GM23338 (cell line): ENCODE data around the gene CGA.

Experiments used
- CREB1 ChIP-seq: fragments of 250-450 bp; sonication (Bioruptor Pico); IDR thresholded peaks from 2 replicates; pipeline ENCODE4 v1.5.0; 2020; ENCODE audit warnings: low read depth, mild to moderate bottlenecking, moderate library complexity
- CTCF ChIP-seq, 2 experiments: fragments of 200-600 bp in 1 of 2; sonication (generic) in 1 of 2; conservative IDR thresholded peaks; 2 replicates each; pipeline versions ENCODE4 v1.5.1 to v1.6.1; 2016 to 2017; ENCODE audit warnings: antibody characterized with exemption in 2 of 2, low read depth in 2 of 2, mild to moderate bottlenecking in 2 of 2, moderate library complexity in 1 of 2
- EZH2 ChIP-seq: fragments of 200-600 bp; sonication (generic); IDR thresholded peaks from one replicate; pipeline ENCODE4 v1.8.0; 2017; ENCODE audit warnings: antibody characterized with exemption, mild to moderate bottlenecking, low read depth; ENCODE audit not compliant: unreplicated experiment
- EZH2phosphoT487 ChIP-seq: fragments of 200-600 bp; sonication (generic); IDR thresholded peaks from one replicate; pipeline ENCODE4 v1.8.1; 2018; ENCODE audit warnings: antibody characterized with exemption; ENCODE audit not compliant: unreplicated experiment
- JUNB ChIP-seq: IDR thresholded peaks from one replicate; pipeline ENCODE4 v1.6.1; 2016; ENCODE audit warnings: antibody characterized with exemption; ENCODE audit not compliant: unreplicated experiment
- POLR2AphosphoS5 ChIP-seq: IDR thresholded peaks from 2 replicates; pipeline ENCODE4 v1.6.1; 2016; ENCODE audit warnings: antibody characterized with exemption, low read depth
- REST ChIP-seq: IDR thresholded peaks from one replicate; pipeline ENCODE4 v1.6.1; 2018; ENCODE audit warnings: antibody characterized with exemption; ENCODE audit not compliant: unreplicated experiment
- ZNF114 ChIP-seq: fragments of 250-450 bp; sonication (Bioruptor Pico); IDR thresholded peaks from 2 replicates; pipeline ENCODE4 v1.5.0; 2020; ENCODE audit warnings: mild to moderate bottlenecking, moderate library complexity
- ZNF462 ChIP-seq: fragments of 250-450 bp; sonication (Bioruptor Pico); IDR thresholded peaks from 2 replicates; pipeline ENCODE4 v1.5.0; 2020; ENCODE audit warnings: mild to moderate bottlenecking, moderate library complexity

- TF ChIP-seq CTCF (conservative IDR thresholded peaks at IDR 0.05; ENCODE audit: low read depth in 2 of 2) (peak; percentile 84 to 87), EZH2phosphoT487 (no peak), POLR2AphosphoS5 (no peak), JUNB (no peak), REST (no peak), EZH2 (no peak), ZNF114 (CRISPR knock-in tag) (no peak), CREB1 (CRISPR knock-in tag) (no peak), ZNF462 (no peak)
Observed at GRCh38 chr6:87139236-87139635, 44.3 kb upstream of the CGA start.
